Fibroblast of skin of scalp (primary cell): ENCODE measurements around the gene SLAMF7.

Experiments
- DNase-seq: peaks from one replicate; pipeline ENCODE4 v3.0.0-alpha.2; 2013

Gene SLAMF7

GRCh38 chr1:160746836-160747500 lies 7.9 kb downstream of the SLAMF7 start:
- no peak for DNase-seq

DNA sequence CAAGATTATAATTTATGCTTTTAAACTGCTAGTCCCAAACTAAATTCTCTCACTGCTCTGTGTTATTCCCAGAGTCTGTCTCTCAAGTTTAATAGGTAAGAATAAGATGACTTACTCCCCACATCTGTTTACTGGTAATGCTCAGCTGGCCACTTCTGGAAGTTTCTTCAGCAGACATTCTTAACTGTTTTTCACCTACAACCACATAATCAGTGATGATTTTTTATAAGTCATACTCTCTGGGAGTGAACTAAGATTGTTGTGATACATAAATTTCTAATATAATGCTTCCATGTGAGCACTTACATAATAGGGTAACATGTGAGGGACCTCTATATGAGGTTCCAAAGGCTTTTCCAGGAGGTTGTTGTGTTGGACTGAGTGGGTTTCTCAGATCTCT lies 8.7 kb downstream of the SLAMF7 start:
- no peak for DNase-seq

DNA sequence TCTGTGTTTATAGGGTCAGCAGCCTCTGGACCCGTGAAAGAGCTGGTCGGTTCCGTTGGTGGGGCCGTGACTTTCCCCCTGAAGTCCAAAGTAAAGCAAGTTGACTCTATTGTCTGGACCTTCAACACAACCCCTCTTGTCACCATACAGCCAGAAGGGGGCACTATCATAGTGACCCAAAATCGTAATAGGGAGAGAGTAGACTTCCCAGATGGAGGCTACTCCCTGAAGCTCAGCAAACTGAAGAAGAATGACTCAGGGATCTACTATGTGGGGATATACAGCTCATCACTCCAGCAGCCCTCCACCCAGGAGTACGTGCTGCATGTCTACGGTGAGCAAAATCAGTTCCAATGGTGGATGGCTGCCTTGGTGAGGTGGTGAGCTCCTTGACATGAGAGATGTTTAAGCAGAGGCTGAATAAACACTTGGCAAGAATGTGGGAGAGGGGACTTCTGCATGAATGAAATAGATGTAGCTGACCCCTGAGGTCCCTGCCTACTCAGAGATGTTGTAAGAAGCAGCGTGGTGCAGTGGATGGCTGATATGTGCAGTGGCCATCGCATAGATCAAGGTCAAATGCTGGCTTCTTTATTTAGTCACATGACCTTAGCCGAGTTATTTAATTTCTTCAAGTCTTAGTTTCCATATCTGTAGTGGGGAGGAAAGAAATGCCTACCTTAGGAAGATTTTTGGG lies 9.3 kb downstream of the SLAMF7 start:
- peak; percentile 7 for DNase-seq

DNA sequence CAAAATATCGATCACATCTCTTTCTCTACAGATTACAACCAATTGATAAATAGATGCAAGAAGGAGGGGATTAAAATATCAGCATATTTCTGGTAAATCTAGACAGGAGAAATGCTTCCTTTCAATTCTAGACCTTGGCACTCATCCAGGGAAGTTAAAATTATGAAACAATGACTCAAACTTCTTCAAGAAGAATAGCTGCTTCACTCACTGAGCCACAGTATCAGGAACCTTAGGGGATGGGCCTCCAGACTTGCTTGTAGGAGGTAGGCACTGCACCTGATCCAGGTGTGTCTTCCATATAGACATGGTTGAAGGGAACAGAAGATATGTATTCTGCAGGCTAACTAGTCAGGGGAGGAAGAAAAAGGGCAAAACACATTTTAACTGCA lies 9.8 kb downstream of the SLAMF7 start:
- no peak for DNase-seq

DNA sequence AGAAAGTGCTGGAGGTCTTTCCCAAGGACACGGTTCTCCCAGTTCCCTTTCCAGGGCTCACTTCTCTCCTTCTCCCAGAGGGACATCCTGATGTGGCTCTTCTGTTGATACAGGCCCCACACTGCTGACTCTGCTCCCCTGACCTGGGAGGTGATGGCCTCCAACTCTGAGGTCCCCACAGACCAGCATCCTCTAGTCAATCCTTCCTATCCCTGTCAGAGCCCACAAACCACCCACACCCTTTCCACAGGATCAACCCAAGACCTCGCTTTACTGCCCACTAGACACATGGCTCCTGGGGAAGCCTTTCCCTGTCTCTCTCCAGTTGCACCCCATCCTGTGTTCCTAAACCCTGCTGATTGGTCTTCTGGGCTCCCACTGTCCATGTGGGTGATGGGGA lies 11.6 kb downstream of the SLAMF7 start:
- no peak for DNase-seq

DNA sequence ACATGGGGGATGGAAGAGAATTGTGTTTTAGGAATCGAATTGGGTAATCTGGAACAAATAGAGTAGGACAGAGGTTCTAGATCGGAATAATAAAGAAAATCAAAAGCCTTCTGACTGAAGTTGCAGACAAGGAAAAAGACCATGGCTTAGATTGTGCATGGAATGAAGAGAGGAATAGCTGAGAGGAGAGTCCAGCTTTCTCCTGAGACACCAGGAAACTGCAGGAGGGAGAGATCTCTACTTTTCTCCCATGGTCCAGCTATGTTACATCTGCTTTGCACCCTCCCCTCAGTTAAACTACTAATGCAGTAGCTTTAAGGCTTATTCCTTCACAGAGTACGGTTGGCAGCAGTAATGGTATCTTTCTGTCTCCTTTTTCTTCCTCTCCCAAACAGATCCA lies 13.4 kb downstream of the SLAMF7 start:
- DNase-seq, result no peak

DNA sequence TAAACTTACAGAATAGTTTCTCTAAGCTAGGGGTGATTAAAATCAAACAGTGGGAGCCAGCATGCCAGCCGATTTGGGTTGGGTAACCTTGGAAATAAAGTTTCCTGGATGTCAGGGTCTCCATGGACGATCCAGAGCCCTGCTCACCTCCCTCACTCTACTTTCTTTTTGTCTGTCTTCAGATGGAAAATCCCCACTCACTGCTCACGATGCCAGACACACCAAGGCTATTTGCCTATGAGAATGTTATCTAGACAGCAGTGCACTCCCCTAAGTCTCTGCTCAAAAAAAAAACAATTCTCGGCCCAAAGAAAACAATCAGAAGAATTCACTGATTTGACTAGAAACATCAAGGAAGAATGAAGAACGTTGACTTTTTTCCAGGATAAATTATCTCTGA lies 13.9 kb downstream of the SLAMF7 start:
- no peak for DNase-seq

DNA sequence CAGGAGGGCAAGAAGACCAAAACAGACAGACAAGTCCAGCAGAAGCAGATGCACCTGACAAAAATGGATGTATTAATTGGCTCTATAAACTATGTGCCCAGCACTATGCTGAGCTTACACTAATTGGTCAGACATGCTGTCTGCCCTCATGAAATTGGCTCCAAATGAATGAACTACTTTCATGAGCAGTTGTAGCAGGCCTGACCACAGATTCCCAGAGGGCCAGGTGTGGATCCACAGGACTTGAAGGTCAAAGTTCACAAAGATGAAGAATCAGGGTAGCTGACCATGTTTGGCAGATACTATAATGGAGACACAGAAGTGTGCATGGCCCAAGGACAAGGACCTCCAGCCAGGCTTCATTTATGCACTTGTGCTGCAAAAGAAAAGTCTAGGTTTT lies 14.5 kb downstream of the SLAMF7 start:
- no peak for DNase-seq

- no peak for DNase-seq
Observed at GRCh38 chr1:160755461-160755860, 16.4 kb downstream of the SLAMF7 start.

- no peak for DNase-seq
Observed at GRCh38 chr1:160755911-160756848, 17.1 kb downstream of the SLAMF7 start.

GRCh38 chr1:160756849-160757201 lies 17.8 kb downstream of the SLAMF7 start:
- DNase-seq, result no peak

- no peak for DNase-seq
Observed at GRCh38 chr1:160758521-160758920, 19.5 kb downstream of the SLAMF7 start.

- DNase-seq, result no peak
Observed at GRCh38 chr1:160759740-160760139, 20.7 kb downstream of the SLAMF7 start.

- no peak for DNase-seq
Observed at GRCh38 chr1:160761046-160761445, 22.0 kb downstream of the SLAMF7 start.

DNA sequence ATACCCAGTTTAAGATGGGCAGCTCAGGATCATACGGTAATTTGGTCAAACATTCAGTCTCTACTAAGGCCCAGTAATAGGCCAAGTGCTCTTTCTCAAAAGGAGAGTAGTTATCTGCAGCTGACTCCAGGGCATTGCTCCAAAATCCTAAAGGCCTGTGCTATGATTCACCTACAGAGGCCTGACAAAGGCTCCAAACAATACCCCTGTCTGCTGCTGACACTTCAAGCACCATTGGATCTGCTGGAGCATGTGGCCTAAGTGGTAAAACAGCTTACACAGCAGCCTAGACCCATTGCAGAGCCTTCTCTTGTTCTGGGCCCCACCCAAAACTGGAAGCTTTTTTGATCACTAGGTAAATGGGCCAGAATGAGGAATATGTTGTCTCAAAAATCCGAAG lies 22.8 kb downstream of the SLAMF7 start:
- no peak for DNase-seq

- DNase-seq, result no peak
Observed at GRCh38 chr1:160763993-160764392, 24.9 kb downstream of the SLAMF7 start.

DNA sequence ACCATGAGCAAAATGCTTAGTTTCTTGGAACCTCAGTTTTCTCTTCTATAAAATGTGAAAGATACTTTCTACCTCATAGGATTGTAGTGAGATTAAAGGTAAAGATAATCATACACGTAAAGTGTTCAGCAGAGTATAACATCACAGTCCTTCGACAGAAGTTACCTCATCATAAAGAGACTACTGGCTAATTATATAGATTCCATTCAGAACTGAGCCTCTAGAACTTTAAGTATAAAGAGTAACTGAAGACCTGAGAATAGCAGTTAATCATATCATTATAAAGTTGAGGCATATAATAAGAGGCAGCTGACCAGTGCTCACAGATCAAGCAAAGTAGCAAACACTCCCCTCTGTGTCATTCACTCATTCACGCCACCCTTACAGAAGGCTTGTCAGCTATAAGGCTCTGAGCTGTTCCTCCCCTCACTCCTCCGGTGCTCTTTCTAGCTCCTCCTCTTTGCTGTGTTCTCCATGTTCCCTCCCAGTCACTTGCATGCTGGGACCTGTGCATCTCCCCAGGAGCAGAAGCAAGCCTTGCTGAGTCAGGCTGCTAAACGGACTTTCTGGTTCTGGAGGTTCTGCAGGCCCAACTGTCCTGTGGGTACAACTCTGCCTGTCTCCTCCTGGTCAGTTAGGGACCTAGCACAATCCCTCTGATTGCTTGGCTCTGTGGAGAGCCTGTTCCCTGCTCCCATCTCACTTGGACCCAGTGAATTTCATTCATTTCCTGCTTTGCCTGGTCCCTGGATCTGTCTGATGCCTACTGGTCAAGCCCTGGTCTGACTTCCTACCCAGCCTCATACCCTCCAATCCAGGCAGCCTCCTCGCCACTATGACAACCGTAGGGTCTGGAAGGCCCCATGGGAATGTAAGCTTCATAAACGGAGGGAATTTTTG lies 28.6 kb downstream of the SLAMF7 start:
- DNase-seq, result no peak

DNA sequence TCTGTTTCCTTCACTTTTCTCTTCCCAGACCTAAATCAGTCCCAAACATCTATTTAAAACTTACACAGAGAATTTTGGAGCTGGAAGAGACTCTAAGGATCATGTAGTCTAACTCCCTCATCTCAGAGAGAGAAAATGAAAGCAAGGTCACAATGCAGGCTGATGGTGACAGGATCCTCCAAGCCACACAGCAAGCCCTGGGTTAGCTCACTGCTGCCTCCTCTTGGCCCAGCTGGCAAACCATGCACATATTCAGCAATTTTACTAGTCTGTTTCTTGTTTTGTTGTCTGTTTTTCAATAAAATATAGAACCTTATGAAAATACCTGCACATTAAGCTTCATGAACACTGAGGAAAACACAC lies 29.2 kb downstream of the SLAMF7 start:
- no peak for DNase-seq

- no peak for DNase-seq
Observed at GRCh38 chr1:160772331-160772730, 33.3 kb downstream of the SLAMF7 start.

GRCh38 chr1:160773093-160773492 lies 34.0 kb downstream of the SLAMF7 start:
- no peak for DNase-seq

DNA sequence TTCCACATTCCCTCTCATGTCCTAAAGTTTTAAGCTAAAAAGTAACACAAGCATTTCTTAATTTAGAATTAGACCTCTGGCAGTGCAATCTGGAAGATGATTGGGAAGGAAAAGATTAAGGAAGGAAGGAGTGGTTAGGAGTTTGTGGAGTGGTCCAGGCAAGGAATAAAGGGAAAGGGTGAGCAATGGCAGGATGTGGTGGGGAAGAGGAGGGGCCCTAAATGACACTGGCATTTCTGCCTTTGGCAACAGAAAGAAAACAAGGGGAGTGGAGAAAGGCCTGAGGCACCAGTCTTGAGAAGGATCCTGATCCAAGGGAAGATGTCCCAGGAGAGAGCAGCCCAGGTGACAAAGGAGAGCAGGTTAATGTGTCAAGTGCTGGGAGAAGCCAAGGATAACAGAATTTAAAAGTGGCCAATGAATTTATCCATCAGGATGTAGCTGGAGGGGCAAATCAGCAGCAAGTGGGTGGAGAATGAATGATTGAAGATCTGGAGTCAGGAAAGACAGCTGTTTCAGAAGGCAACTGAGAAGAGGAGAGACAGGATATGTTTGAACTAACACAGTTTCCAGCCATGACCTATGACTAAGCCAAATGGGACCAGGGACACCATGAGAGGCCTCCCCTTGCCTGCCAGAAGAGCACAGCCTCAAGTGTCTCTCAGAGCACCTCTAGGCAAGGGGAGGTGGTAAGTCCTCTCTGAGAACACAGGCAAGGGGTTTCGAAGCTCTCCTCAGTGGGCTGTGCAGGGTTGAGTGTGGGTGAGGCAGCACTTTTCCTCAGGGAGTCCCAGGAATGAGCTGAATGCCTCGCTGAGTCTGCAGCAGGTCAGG lies 36.1 kb downstream of the SLAMF7 start:
- DNase-seq, result no peak

GRCh38 chr1:160776178-160776577 lies 37.1 kb downstream of the SLAMF7 start:
- no peak for DNase-seq
